ENCODE results near the gene RTP5.

The RTP5 gene

DNA sequence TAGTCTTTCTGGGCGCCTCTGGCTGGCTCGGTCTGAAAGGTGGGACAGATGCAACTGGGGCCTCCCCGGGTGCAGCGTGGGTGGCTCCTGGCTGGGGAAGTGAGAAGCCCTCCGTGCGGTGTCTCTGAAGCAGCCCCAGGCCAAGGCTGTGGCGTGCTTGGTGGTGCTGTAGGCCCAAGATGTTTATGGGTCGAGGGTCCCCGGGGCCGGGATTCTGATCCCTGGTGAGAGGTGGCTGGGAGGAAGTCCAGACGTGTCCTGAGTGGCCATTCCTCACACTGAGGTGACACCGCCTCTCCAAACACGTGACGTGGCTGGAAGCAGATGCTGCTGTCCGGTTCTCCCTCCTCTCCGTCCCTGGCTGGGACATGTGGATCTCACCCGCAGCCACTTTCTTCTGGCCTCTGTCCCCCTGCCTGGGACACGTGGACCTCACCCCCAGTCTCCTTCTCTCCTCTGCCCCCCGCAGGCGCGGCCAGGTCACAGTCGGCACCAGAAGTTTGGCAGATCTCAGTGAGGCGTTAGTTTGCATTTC, 12.6 kb downstream of the RTP5 start:
- Histone ChIP-seq H3K36me3 (ENCODE audit: insufficient read depth, low read length) (no peaks in the 10 kb centered on the region), H3K27me3 (ENCODE audit: insufficient read depth, low read length, poor library complexity, severe bottlenecking) (no peaks in the 10 kb centered on the region), H4K20me1 (ENCODE audit: insufficient read depth, low read length, poor library complexity, severe bottlenecking) (no peaks in the 10 kb centered on the region), H3K9ac (ENCODE audit: low read depth, low read length, poor library complexity, severe bottlenecking) (peak overlapping the region; percentile 75), H3K4me3 (ENCODE audit: low read length, poor library complexity, severe bottlenecking) (peak overlapping the region; percentile 78), H2AFZ (ENCODE audit: low read length) (peak overlapping the region; percentile 23; the same call in 1 of the 2 replicates), H3K4me1 (ENCODE audit: insufficient read depth, low read length, poor library complexity, severe bottlenecking) (peaks cover 55% of the 10 kb centered on the region), H3K9me3 (ENCODE audit: insufficient read depth, low read depth, low read length) (no peaks in the 10 kb centered on the region), H3K9me2 (replicated peaks; ENCODE audit: low read depth, low read length) (no peaks in the 10 kb centered on the region), H3K79me2 (ENCODE audit: insufficient read depth, low read length) (peaks cover 14% of the 10 kb centered on the region; the same call in 1 of the 2 replicates), H3F3A (ENCODE audit: low read depth) (no peaks in the 10 kb centered on the region), H3K4me2 (ENCODE audit: low read depth, low read length, poor library complexity, severe bottlenecking) (peak overlapping the region; percentile 95)
- TF ChIP-seq, protein P1, sequence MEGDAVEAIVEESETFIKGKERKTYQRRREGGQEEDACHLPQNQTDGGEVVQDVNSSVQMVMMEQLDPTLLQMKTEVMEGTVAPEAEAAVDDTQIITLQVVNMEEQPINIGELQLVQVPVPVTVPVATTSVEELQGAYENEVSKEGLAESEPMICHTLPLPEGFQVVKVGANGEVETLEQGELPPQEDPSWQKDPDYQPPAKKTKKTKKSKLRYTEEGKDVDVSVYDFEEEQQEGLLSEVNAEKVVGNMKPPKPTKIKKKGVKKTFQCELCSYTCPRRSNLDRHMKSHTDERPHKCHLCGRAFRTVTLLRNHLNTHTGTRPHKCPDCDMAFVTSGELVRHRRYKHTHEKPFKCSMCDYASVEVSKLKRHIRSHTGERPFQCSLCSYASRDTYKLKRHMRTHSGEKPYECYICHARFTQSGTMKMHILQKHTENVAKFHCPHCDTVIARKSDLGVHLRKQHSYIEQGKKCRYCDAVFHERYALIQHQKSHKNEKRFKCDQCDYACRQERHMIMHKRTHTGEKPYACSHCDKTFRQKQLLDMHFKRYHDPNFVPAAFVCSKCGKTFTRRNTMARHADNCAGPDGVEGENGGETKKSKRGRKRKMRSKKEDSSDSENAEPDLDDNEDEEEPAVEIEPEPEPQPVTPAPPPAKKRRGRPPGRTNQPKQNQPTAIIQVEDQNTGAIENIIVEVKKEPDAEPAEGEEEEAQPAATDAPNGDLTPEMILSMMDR (conservative IDR thresholded peaks at IDR 0.05; ENCODE audit: low read length), result peak; percentile 59
- no peak for TF ChIP-seq EZH2phosphoT487 (IDR thresholded peaks at IDR 0.05; ENCODE audit: borderline replicate concordance)

DNA sequence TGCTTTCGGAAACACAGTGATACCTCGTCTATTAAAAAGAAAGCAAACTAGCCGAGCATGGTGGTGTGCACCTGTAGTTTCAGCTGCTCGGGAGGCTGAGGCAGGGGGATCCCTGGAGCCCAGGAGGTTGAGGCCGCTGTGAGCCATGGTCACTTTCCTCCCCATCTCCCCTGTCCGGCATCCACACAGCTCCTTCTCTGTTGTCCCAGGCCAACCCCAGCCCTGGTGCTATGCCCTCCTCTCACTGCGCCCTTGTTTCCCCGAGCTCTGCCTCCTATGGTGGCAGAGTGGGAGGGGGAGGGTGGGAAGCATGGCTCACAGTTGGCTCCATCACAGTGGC, 15.4 kb downstream of the RTP5 start:
- H3K9me2 ChIP-seq (replicated peaks; ENCODE audit: low read depth, low read length), result no peaks in the 10 kb centered on the region
- peaks cover 61% of the 10 kb centered on the region for H3K4me1 ChIP-seq (ENCODE audit: insufficient read depth, low read length, poor library complexity, severe bottlenecking)

DNA sequence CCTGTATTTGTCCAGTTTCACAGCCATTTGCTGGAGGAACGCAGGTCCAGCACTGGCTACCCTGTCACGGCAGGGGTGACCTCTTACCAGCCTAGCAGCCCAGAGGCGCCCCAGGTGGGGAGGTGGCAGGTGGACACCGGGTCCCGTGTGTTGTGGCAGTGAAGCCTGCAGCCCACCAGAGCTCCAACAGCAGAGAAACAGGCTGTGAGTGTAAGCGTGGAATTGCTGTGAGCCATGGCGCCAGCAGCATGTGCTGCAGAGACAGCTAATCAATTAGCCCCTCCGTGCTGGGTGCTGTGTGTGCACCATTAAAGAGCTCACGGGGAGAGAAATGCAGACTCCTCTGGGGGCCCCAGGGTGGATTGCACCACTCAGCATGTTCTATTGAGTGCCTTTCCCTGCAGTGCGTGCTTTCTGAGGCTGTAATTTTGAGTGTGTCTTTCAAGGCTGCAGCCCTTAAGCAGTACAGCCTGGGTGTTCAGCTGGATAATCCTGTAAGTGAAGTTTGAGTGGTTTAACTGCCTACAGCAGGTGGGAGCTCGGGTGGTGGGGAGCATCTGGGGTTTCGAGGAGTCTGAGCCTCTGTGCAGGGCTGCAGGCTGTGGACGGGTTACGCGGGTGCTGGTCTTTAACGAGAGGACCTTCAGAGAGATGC, 15.9 kb downstream of the RTP5 start:
- Histone ChIP-seq H3K9ac (ENCODE audit: low read depth, low read length, poor library complexity, severe bottlenecking) (peak overlapping the region; percentile 25), H3K9me3 (ENCODE audit: insufficient read depth, low read depth, low read length) (no peaks in the 10 kb centered on the region), H3K79me2 (ENCODE audit: insufficient read depth, low read length) (peaks cover 14% of the 10 kb centered on the region; the same call in 1 of the 2 replicates), H3K4me2 (ENCODE audit: low read depth, low read length, poor library complexity, severe bottlenecking) (peak overlapping the region; percentile 65), H3K4me3 (ENCODE audit: low read length, poor library complexity, severe bottlenecking) (peak overlapping the region; percentile 32), H4K20me1 (ENCODE audit: insufficient read depth, low read length, poor library complexity, severe bottlenecking) (no peaks in the 10 kb centered on the region), H3K36me3 (ENCODE audit: insufficient read depth, low read length) (no peaks in the 10 kb centered on the region), H2AFZ (ENCODE audit: low read length) (no peak overlapping the region), H3K27me3 (ENCODE audit: insufficient read depth, low read length, poor library complexity, severe bottlenecking) (no peaks in the 10 kb centered on the region), H3F3A (ENCODE audit: low read depth) (peaks cover 5% of the 10 kb centered on the region; the same call in 1 of the 2 replicates), H3K4me1 (ENCODE audit: insufficient read depth, low read length, poor library complexity, severe bottlenecking) (peaks cover 56% of the 10 kb centered on the region), H3K9me2 (replicated peaks; ENCODE audit: low read depth, low read length) (no peaks in the 10 kb centered on the region)
- TF ChIP-seq, protein P1 (conservative IDR thresholded peaks at IDR 0.05; ENCODE audit: low read length), result no peak
- TF ChIP-seq EZH2phosphoT487 (IDR thresholded peaks at IDR 0.05; ENCODE audit: borderline replicate concordance), result no peak

More for the DNA sequence above, 15.4 kb downstream of the RTP5 start:
- no peak overlapping the region for H2AFZ ChIP-seq (ENCODE audit: low read length)
- peaks cover 5% of the 10 kb centered on the region; the same call in 1 of the 2 replicates for H3F3A ChIP-seq (ENCODE audit: low read depth)
- H3K9ac ChIP-seq (ENCODE audit: low read depth, low read length, poor library complexity, severe bottlenecking), result peak overlapping the region; percentile 25
- no peaks in the 10 kb centered on the region for H4K20me1 ChIP-seq (ENCODE audit: insufficient read depth, low read length, poor library complexity, severe bottlenecking)
- peak overlapping the region; percentile 65 for H3K4me2 ChIP-seq (ENCODE audit: low read depth, low read length, poor library complexity, severe bottlenecking)
- no peaks in the 10 kb centered on the region for H3K9me3 ChIP-seq (ENCODE audit: insufficient read depth, low read depth, low read length)
- no peaks in the 10 kb centered on the region for H3K36me3 ChIP-seq (ENCODE audit: insufficient read depth, low read length)
- TF ChIP-seq EZH2phosphoT487 (IDR thresholded peaks at IDR 0.05; ENCODE audit: borderline replicate concordance), result no peak
- TF ChIP-seq, protein P1 (conservative IDR thresholded peaks at IDR 0.05; ENCODE audit: low read length), result no peak
- H3K79me2 ChIP-seq (ENCODE audit: insufficient read depth, low read length), result peaks cover 14% of the 10 kb centered on the region; the same call in 1 of the 2 replicates
- H3K27me3 ChIP-seq (ENCODE audit: insufficient read depth, low read length, poor library complexity, severe bottlenecking), result no peaks in the 10 kb centered on the region
- peak overlapping the region; percentile 11 for H3K4me3 ChIP-seq (ENCODE audit: low read length, poor library complexity, severe bottlenecking)

Data from Loucy (cell line).